Vagina (tissue), 2 donors: ENCODE data around the gene FAM135A.
"Not testable (repeated sequence)": the region's sequence is repeated elsewhere in the genome, so short reads cannot be mapped to it uniquely, and the experiment has no call there.

Source experiments
- POLR2A ChIP-seq, 2 donors: fragments of 450-650 bp; IDR thresholded peaks; one replicate each; pipeline ENCODE4 v1.6.1; 2017; ENCODE audit warnings: antibody characterized with exemption in 2 of 2, mild to moderate bottlenecking in 2 of 2, moderate library complexity in 2 of 2
- POLR2AphosphoS5 ChIP-seq, 2 donors: sonication (generic); formaldehyde crosslinking; IDR thresholded peaks; one replicate each; pipeline ENCODE4 v1.9.0; 2017; ENCODE audit warnings: antibody characterized with exemption in 2 of 2, mild to moderate bottlenecking in 2 of 2, low read depth in 1 of 2; ENCODE audit not compliant: insufficient read depth in 1 of 2
- TF ChIP-seq, protein P1 (sequence below), 3 experiments: fragments of 450-650 bp in 2 of 3; fragments of 200-600 bp in 1 of 3; sonication (generic) in 1 of 3; IDR thresholded peaks; one replicate each; pipeline ENCODE4 v1.5.1; 2017 to 2019; ENCODE audit warnings: antibody characterized with exemption in 3 of 3, mild to moderate bottlenecking in 2 of 3, moderate library complexity in 2 of 3

DNA sequence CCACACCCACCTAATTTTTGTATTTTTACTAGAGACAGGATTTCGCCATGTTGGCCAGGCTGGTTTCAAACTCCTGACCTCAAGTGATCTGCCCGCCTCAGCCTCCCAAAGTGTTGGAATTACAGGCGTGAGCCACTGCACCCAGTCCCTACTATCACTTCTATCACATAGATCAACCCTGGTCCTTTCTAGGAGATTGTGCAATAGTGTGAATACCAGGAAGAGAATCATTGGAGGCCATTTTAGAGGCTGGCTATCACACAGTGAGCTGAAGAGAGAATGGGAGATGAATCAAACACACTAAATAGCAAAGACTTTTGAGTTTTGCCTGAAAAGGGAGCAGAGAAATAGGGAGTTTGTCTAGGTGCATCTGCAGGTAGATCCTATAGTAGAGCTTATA, 57.2 kb downstream of the FAM135A start:
- TF ChIP-seq, protein P1, sequence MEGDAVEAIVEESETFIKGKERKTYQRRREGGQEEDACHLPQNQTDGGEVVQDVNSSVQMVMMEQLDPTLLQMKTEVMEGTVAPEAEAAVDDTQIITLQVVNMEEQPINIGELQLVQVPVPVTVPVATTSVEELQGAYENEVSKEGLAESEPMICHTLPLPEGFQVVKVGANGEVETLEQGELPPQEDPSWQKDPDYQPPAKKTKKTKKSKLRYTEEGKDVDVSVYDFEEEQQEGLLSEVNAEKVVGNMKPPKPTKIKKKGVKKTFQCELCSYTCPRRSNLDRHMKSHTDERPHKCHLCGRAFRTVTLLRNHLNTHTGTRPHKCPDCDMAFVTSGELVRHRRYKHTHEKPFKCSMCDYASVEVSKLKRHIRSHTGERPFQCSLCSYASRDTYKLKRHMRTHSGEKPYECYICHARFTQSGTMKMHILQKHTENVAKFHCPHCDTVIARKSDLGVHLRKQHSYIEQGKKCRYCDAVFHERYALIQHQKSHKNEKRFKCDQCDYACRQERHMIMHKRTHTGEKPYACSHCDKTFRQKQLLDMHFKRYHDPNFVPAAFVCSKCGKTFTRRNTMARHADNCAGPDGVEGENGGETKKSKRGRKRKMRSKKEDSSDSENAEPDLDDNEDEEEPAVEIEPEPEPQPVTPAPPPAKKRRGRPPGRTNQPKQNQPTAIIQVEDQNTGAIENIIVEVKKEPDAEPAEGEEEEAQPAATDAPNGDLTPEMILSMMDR (IDR thresholded peaks at IDR 0.05): not testable (repeated sequence)
- not testable (repeated sequence) for TF ChIP-seq POLR2A (IDR thresholded peaks at IDR 0.05); POLR2AphosphoS5 (IDR thresholded peaks at IDR 0.05; ENCODE audit: insufficient read depth in 1 of 2, low read depth in 1 of 2)
